SIG-M5 treated with dmso at 0.1 percent for 504 hours (cell line): ENCODE results near the gene LTV1.
A peak's percentile ranks its signal among the peaks of the same experiment; 100 is the strongest.
"Not testable (repeated sequence)": the region's sequence is repeated elsewhere in the genome, so short reads cannot be mapped to it uniquely, and the experiment has no call there.

ENCODE experiments used
- DNase-seq: peaks from one replicate; lab custom pipeline; 2025; ENCODE audit not compliant: unreplicated experiment; lab: John Stamatoyannopoulos, UW

The LTV1 gene, protein sequence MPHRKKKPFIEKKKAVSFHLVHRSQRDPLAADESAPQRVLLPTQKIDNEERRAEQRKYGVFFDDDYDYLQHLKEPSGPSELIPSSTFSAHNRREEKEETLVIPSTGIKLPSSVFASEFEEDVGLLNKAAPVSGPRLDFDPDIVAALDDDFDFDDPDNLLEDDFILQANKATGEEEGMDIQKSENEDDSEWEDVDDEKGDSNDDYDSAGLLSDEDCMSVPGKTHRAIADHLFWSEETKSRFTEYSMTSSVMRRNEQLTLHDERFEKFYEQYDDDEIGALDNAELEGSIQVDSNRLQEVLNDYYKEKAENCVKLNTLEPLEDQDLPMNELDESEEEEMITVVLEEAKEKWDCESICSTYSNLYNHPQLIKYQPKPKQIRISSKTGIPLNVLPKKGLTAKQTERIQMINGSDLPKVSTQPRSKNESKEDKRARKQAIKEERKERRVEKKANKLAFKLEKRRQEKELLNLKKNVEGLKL

DNA sequence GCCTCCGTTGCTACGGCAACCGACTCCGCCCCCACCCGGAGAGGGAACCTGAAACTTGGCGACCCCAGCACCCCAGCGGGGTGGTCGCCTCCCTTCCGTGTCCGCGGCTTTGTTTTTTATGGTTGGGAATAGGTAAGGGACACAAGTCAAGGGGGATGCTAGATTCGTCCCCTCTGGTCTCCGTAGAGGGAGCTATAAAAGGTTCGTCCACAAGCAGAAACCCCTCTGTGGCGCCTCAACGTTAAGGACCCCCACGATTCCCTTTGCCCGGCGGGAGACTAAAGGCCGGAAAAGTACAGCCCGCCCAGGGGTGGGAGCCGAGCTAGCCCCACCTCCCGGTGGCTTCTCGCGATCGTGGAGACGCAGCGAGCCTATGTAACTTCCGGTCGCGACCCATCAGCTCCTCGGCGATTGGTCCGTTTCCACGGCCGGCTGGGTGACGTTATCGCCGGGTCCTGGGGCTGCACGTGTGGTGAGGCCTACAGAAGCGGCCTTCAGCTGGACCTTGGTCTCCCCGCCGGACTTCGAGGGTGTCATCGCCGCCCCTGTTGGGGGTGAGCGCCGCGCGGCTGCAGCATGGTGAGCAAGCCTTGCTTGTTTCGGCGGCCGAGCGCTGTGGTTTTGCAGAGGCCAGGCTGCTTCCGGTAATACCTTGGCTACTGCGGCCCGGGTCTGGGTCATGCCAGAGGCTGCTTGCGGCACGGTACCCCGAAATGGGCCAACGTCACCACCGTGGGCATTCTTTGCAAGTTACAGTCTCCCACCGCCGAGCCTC is at the start of gene LTV1:
Gene LTV1 (plus strand): TSS at position 437 of the 775 bp plus-strand sequence. CDS start 140 bp downstream, at position 577.
- DNase-seq, result peak; percentile 92

DNA sequence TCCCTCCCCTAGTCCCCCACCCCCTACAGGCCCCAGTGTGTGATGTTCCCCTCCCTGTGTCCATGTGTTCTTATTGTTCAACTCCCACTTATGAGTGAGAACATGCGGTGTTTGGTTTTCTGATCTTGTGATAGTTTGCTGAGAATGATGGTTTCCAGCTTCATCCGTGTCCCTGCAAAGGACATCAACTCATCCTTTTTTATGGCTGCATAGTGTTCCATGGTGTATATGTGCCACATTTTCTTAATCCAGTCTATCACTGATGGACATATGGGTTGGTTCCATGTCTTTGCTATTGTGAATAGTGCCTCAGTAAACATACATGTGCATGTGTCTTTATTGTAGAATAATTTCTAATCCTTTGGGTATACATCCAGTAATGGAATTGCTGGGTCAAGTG is 46.6 kb upstream of the LTV1 start:
- not testable (repeated sequence) for DNase-seq

DNA sequence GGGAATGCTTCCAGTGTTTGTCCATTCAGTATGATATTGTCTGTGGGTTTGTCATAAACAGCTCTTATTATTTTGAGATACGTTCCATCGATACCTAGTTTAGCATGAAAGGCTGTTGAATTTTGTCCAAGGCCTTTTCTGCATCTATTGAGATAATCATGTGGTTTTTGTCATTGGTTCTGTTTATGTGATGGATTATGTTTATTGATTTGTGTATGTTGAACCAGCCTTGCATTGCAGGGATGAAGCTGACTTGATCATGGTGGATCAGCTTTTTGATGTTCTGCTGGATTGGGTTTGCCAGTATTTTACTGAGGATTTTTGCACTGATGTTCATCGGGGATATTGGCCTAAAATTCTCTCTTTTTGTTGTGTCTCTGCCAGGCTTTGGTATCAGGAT is 44.7 kb upstream of the LTV1 start:
- not testable (repeated sequence) for DNase-seq

DNA sequence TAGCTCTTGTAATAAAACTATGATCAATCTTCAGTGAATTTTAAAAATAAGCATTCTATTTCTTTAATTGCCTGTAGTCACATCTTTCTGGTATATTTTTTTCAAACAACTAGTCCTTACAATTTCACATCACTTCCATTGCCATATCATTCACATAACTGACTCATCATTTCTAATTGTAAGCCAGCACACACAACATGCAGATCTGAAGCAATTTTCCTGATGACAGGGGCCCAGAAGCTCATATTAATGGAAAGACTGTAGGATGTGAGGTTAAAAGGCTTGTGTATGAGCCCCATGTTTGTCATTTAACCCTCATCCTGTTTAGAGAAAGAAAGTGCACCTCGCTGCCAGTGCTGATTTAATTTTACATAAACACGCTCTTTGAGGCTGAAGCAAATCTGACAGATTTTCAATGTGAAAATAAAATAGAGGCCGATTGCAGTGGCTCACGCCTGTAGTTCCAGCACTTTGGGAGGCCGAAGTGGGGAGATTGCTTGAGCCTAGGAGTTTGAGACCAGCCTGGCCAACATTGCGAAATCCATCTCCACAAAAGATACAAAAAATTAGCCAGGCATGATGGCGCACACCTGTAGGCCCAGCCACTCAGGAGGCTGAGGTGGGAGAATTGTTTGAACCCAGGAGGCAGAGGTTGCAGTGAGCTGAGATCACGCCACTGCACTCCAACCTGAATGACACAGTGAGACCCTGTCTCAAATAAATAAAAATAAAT is 40.1 kb upstream of the LTV1 start:
- no peak for DNase-seq

DNA sequence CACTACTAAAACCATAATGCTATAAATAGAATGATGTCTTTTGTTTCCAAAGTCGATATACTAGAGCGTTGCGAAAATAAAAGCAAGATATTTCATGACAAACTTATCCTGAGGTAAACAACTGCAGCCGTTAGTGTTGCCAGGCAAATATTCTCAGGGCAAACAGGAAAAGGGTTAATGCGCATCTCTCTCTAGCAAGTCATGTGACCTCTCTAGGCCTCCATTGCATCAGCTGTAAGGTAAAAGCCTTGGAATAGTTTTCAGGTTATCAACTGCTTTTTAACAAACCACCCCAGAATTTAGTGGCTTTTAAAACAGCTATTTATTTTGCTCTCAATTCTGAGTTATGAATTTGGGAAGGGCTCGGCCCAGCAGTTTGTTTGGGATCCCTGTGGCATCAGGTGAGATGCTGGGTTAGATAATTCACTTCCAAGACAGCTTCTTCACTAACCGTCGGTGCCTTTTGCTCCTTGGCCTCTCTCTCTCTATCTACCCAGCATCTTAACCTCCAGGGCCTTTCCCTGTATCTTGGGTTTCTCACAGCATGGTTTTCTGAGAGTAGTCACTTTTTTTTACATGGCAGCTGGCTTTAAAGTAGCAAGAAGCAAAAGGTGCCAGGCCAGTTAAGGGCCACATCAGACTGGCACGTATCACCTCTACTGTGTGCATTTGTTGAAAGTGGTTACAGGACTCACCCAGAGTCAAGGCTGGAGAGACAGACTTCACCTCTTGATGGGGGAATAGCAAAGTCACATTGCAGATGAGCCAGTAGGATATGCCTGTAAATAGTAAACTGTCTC is 39.2 kb upstream of the LTV1 start:
- DNase-seq, result no peak

DNA sequence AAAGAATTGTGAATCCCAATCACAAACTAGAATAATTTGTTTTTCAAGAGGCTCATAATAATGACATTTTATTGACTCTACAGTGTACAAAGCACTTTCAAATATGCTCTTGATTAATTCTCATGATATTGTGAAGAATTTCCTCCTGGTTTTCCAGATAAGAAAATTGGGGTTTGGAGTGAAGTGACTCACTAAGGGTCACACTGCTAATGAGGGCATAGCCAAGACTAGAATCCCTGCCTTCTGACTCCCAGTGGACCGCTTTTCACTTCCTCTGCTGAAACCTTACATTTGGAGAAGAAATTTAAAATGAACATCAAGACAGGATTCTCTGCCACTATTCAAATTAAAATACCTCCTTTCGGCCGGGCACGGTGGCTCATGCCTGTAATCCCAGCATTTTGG is 38.3 kb upstream of the LTV1 start:
- DNase-seq, result no peak

DNA sequence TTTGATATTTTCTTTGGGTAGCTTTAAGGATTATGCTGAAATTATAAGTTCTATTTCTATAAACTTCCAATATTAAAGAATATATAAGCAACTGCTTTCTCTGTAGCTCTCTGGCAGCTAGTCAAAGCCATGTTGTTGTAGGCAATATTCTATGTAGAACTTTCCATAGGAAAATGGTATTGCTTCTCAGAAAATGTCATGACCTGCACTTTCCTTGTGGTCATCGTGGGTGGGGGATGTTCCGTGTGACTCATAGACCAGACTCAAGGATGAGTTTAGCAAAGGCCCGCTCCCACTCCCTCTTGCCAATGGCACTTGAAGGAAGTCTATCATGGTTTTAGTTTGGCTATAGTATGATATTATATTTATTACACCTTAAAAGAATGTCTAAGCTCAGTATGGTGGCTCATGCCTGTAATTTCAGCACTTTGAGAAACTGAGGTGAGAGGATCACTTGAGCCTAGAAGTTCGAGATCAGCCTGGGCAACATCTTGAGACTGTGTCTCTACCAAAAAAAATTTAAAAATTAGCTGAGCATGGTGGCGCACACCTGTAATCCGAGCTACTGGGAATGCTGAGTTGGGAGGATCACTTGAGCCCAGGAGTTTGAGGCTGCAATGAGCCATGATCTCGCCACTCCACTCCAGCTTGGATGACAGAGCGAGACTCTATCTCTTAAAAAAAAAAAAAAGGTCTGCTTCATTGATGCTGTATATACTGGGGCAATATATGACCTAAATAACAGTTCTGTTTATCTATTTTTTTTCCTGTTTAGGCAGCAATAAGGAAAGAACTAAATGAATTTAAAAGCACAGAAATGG is 36.6 kb upstream of the LTV1 start:
- DNase-seq, result peak; percentile 20

DNA sequence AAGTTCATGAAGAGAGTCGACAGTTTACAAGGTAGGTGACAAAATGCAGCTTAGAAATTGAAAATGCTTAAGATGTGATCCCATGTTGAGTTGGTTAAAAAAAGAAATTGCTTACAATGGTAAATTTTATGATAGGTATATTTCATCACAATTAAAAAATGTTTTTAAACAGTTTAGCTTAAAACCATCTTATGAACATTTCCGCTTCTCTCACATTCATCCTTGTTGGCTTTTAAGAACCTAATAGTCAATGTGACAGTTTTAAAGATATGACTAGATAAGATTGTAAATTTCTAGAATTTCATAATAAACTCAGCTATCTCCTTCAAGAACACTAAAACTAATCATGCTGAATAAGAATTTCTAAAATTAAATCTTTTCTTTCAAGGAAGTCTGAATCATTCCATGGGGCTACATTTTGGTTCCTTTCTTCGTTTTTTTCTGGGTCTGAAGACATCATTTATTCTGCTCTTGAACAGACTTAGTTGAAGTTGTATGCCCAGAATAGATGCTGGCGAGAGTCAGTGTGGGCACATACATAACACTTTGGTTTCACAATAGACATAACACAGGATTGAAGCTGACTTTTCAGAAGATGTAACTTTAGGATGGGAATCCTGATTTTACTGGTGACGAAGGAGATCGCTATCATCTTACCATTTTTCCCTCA is 35.9 kb upstream of the LTV1 start:
- DNase-seq, result peak; percentile 68

DNA sequence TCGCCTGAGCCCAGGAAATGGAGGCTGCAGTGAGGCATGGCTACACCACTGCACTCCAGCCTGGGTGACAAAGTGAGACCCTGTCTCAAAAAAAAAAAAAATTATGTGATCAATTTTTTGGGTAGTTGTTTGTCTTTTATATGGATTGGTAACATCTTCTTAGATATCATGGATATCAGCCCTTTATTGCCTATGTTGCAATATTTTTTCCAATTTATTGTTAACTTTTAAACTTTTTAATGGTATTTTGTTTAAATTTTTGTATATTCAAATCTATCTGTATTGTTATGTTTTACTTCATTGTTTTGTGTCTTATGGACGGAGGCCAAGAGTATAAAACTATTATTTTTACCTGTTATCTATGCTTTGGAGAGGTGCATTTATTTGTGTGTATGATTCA is 32.4 kb upstream of the LTV1 start:
- DNase-seq, result no peak

DNA sequence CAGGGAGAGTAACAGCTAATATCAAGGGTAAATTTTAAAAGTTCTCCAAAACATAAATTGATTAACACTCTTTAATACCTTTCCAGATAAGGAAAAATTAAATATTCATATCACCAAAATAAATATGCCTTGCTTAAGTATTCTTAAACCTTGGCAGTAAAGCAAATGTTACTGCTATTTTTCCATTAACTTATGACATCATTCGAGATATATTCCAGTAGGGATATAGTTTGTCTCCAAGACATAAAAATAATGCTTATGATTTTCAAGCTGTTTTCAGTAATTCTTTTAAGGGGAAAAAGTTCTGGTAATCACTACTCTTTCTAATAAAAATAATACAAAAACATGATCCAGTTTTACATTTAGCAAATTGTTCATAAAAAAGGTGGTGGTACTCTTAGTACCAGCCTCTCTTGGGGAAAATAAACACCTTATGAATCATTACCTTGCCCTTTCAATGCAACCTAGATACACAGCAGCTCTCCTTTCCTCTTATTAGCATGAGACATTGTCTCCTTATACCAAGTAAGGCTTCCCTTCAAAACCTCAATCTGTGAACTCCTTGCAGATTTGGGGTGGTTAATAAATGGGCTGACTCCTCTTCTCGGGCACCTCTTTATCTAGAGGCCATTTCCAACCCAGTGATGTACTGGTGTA is 31.5 kb upstream of the LTV1 start:
- no peak for DNase-seq

DNA sequence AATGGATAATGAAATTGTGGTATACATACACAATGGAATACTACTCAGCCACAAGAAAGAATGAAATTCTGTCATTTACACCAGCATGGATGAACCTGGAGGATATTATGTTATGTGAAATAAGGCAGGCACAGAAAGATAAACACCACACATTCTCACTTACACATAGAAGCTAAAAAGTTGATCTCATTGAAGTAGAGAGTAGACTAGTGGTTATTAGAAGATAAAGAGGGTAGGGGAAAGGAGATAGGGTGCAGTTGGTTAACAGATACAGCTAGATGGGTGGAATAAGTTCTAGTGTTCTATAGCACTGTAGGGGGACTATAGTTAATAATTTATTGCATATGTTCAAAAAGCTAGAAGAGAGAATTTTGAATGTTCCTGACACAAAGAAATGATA is 25.5 kb upstream of the LTV1 start:
- DNase-seq, result no peak

DNA sequence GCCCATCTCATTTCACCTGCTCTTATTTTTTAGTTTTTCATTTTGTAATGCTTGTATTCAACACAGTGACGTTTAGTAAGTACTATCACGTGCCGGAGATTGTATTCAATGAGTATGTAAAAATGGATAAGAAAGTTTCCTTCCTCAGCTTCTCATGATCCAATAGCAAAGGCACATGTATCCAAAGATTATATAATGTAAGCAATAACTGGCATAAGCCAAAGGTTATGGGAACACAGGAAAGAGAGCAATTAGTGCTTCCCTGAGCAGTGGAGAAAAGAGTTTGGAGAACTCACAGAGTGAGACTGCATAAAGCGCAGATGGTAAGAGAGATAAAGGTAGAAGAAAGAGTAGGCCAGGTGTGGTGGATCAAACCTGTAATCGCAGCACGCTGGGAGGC is 21.8 kb upstream of the LTV1 start:
- DNase-seq, result no peak

DNA sequence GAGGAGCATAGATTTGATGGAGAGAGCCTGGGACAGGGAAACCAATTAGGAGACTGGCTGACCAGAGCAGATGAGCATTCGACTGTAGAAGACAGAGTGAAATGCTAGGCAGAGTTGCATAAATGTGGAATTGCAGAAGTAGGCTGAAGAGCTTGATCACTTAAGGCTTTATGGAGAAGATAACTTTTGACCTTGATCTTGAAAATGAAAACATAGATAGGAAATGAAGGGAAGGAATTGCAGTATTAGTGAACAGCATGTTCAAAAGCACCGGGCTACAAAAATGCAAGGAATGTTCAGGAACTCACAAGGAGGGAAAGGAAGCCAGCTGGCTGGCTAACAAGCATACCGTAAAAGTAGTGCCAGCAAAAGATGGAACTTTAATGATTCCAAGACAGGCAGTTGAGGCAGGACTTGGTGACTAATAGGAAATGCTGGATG is 20.5 kb upstream of the LTV1 start:
- no peak for DNase-seq

DNA sequence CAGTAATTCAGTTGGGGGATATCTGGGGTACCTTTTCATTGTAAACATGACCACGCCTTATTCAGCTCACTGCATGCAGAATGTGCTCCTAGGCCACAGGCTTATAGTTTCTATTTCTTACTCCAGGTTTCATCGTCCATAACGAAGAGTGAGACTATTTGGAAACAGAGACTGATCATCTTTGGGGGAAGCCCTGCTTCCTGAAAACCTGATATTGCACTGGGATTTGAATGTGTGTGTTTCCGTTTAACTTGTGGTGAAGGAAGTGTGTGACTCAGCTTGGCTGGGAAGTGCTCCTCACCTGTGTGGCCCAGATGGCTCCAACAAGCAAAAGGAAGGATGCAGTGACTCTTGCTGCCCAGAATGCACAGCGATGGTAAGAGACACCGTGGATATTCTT is 19.6 kb upstream of the LTV1 start:
- DNase-seq, result no peak

DNA sequence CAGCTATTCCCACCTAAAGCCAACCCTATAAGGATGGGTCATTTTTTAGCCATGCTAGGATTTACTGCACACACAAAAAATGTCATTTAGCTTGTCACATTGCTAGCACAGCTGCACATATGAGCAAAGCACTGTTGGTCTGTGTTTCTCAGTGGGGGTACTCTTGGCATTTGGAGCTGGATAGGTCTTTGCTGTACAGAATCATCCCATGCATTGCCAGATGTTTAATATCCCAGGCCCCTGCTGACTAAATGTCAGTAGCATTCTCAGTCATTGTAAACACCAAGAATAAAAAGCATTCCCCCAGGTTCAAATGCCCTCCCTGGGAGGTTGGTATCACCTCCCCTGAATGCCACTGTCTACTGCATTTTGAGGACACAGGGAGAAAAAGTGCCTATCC is 14.6 kb upstream of the LTV1 start:
- no peak for DNase-seq

DNA sequence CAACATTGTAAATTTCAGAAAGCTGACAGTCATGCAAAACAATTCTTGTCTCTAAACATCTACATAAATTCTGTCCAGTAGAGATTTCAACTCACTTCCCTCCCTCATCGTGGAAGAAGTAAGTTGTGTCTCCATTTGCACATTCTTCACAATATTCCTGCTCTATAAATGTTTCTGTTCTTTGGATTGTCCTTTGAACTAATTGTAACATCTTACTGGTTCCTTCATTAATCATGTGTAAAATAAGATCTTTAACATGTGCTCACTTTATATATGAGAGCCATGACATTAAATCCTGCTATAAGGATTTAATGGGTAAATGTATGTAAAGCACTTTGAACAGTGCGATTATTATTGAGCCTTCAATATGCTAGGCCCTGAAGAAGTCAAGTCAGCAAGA is 7.0 kb upstream of the LTV1 start:
- DNase-seq, result no peak

DNA sequence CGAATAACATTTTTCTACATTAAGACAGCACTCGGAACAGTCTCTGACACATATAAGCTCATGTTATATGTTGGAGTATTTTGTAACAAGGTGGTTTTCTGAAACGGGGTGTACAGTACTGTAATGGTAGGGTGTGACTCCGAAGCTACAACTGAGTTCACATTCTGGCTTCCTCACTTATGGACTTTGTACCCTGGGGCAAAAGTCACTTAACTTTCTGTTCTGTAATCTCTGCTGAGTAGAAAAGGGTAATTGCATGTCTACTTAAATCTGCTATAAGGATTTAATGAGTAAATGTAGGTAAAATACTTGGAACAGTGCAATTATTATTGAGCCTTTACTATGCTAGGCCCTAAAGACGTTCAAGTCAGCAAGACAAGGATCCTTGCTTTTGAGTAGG is 4.7 kb upstream of the LTV1 start:
- DNase-seq, result no peak

DNA sequence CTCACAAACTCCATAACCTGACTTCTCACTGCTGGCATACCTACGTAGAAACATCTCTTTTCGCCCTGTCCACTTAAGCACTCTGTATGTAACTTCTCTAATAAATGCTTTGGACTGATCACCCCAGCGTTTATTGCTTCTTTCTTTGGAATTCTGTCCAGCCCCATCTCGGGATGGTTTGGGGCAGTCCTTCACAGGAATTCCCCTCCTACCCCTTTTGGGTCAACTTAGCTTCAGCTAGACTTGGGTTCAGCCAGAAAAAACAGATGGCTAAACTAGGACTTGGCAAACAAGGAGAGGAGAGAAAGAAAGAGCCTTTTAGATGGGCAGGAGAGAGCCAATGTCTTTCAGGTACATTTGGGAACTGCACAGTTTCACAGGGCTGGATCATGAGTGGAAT is 3.9 kb upstream of the LTV1 start:
- DNase-seq, result no peak
